ENCODE results near the gene FBXL15. TPM values are rescaled to one million over a fixed set of nuclear protein-coding genes. Genes with fewer than 3 reads are reported as not detected.

FBXL15 gene
- total RNA-seq, 1 experiment from 2014 or later = 24.6 TPM

GRCh38 chr10:102394801-102395399 lies 25.7 kb upstream of the FBXL15 start:
- H3K9me3 Mint-ChIP-seq = no peaks in the 10 kb centered on the region
- ChIA-PET POLR2A (interaction anchor here (2.0 to 3.2 kb wide), 2 partner anchors 26 to 56 kb away, joined by 6 to 12 read pairs; partner anchors contain the start of genes C10orf95 and FBXL15), CTCF (interaction anchor here (0.6 to 9.1 kb wide), 22 partner anchors 9 to 321 kb away, joined by 3 to 115 read pairs (median 5); partner anchors contain the start of genes ARL3, C10orf95, ELOVL3 and FBXL15)
- DNase-seq (ENCODE audit: low spot score) (no peak), ATAC-seq (no peak)
- H3K4me1 Mint-ChIP-seq = peaks cover 21% of the 10 kb centered on the region
- peaks cover 44% of the 10 kb centered on the region for H3K27me3 Mint-ChIP-seq (ENCODE audit: low read depth)
- no peaks in the 10 kb centered on the region; the same call in 1 of the 2 replicates for H3K36me3 Mint-ChIP-seq
- peak overlapping the region; percentile 75 for H3K4me3 Mint-ChIP-seq
- peak overlapping the region; percentile 12; the same call in 1 of the 2 replicates for H3K27ac Mint-ChIP-seq
- TF ChIP-seq ATF6 (CRISPR knock-in tag; IDR thresholded peaks at IDR 0.05) (no peak), FOXP1 (CRISPR knock-in tag; IDR thresholded peaks at IDR 0.05; ENCODE audit: borderline replicate concordance) (0 out of 2 replicates have a peak, but pooled peaks have one; percentile 45), ZNF121 (CRISPR knock-in tag; IDR thresholded peaks at IDR 0.05) (0 out of 2 replicates have a peak, but pooled peaks have one; percentile 32)

GRCh38 chr10:102395400-102396316 lies 25.0 kb upstream of the FBXL15 start, which contains the start of gene NFKB2:
NFKB2 (plus strand) TSS chr10:102395705; CDS start chr10:102395960, 255 bp downstream.
- H3K27ac Mint-ChIP-seq = peak within 1 kb of the TSS; percentile 12; the same call in 1 of the 2 replicates
- ChIA-PET POLR2A (interaction anchor here (1.0 to 3.2 kb wide), 4 partner anchors 25 to 55 kb away, joined by 3 to 12 read pairs (median 5); partner anchors contain the start of genes C10orf95, CUEDC2 and FBXL15), CTCF (interaction anchor here (0.5 to 9.1 kb wide), 27 partner anchors 8 to 318 kb away, joined by 3 to 115 read pairs (median 5); partner anchors contain the start of genes ARL3, C10orf95, CUEDC2 and FBXL15)
- peaks cover 21% of the 10 kb centered on the region for H3K4me1 Mint-ChIP-seq
- no peaks in the 10 kb centered on the region for H3K9me3 Mint-ChIP-seq
- H3K36me3 Mint-ChIP-seq = no peaks in the 10 kb centered on the region; the same call in 1 of the 2 replicates
- TF ChIP-seq EMX1 (CRISPR knock-in tag; IDR thresholded peaks at IDR 0.05) = no peak
- no peak for TF ChIP-seq PREB (CRISPR knock-in tag; IDR thresholded peaks at IDR 0.05; ENCODE audit: borderline replicate concordance)
- peak; percentile 98 for TF ChIP-seq SP1 (CRISPR knock-in tag; conservative IDR thresholded peaks at IDR 0.05)
- TF ChIP-seq ZBTB21 (CRISPR knock-in tag; IDR thresholded peaks at IDR 0.05; ENCODE audit: borderline replicate concordance) = no peak
- no peak for TF ChIP-seq IRF2 (CRISPR knock-in tag; IDR thresholded peaks at IDR 0.05; ENCODE audit: borderline replicate concordance, low read depth)
- TF ChIP-seq IRF1 (CRISPR knock-in tag; IDR thresholded peaks at IDR 0.05) = no peak
- no peak for TF ChIP-seq ZNF263 (CRISPR knock-in tag; IDR thresholded peaks at IDR 0.05; ENCODE audit: low read depth)
- peak; percentile 41; the same call in 1 of the 2 replicates for TF ChIP-seq ZNF423 (CRISPR knock-in tag; IDR thresholded peaks at IDR 0.05)
- TF ChIP-seq ZNF232 (CRISPR knock-in tag; IDR thresholded peaks at IDR 0.05) = no peak
- no peak for TF ChIP-seq FOXP1 (CRISPR knock-in tag; IDR thresholded peaks at IDR 0.05; ENCODE audit: borderline replicate concordance)
- TF ChIP-seq CTCF (IDR thresholded peaks at IDR 0.05) = no peak
- TF ChIP-seq ETV6 (CRISPR knock-in tag; IDR thresholded peaks at IDR 0.05) = no peak
- peaks cover 51% of the 10 kb centered on the region for H3K27me3 Mint-ChIP-seq (ENCODE audit: low read depth)
- DNase-seq (ENCODE audit: low spot score) (peak; percentile 89), ATAC-seq (peak; percentile 29)
- peak within 1 kb of the TSS; percentile 75 for H3K4me3 Mint-ChIP-seq

All from WTC11 (cell line).